OCI-LY7 (cell line): ENCODE measurements around the gene HMCES. TPM values are rescaled to one million over a fixed set of nuclear protein-coding genes. Genes with fewer than 3 reads are reported as not detected.

Experiments used
- BruUV-seq: library from RNA; stranded (reverse); fragments of 400-500 nt; replicated peaks from 2 replicates; lab custom pipeline; 2021; lab: Mats Ljungman, UMichigan
- CTCF ChIA-PET: fragments of 300-600 bp; sonication (Branson Sonifier 250); formaldehyde crosslinking; loops from one replicate; lab custom pipeline; 2022; ENCODE audit warnings: antibody characterized with exemption; ENCODE audit not compliant: unreplicated experiment; lab: Charles Lee
- POLR2A ChIA-PET: fragments of 300-600 bp; sonication (Branson Sonifier 250); formaldehyde crosslinking; loops from one replicate; lab custom pipeline; 2022; ENCODE audit warnings: antibody characterized with exemption; lab: Charles Lee
- DNase-seq: peaks from one replicate; pipeline ENCODE4 v3.0.0-alpha.2; 2015; ENCODE audit warnings: low spot score
- H2AFZ ChIP-seq: fragments of 200-600 bp; sonication (generic), shearing (Covaris generic); 2 replicates; pipeline ENCODE4 v1.6.1; 2014; ENCODE audit warnings: mild to moderate bottlenecking, antibody characterized with exemption, low read length, moderate library complexity
- H3K27ac ChIP-seq: fragments of 200-600 bp; sonication (generic); 2 replicates; pipeline ENCODE4 v1.5.1; 2014; ENCODE audit warnings: mixed run types, low read depth, mild to moderate bottlenecking, moderate library complexity, low read length, inconsistent platforms; ENCODE audit not compliant: poor library complexity, severe bottlenecking
- H3K36me3 ChIP-seq: fragments of 200-600 bp; sonication (generic); 2 replicates; pipeline ENCODE4 v1.6.1; 2014; ENCODE audit warnings: mild to moderate bottlenecking, antibody characterized with exemption, low read length, moderate library complexity, mixed read lengths; ENCODE audit not compliant: insufficient read depth
- H3K4me1 ChIP-seq: fragments of 200-600 bp; sonication (generic); 2 replicates; pipeline ENCODE4 v1.5.1; 2014; ENCODE audit warnings: mild to moderate bottlenecking, low read length; ENCODE audit not compliant: insufficient read depth, poor library complexity, severe bottlenecking
- H3K4me2 ChIP-seq: fragments of 200-600 bp; sonication (generic); 2 replicates; pipeline ENCODE4 v1.6.1; 2014; ENCODE audit warnings: mild to moderate bottlenecking, low read length
- H3K4me3 ChIP-seq: fragments of 200-600 bp; sonication (generic); 2 replicates; pipeline ENCODE4 v1.5.1; 2014; ENCODE audit warnings: mild to moderate bottlenecking, low read depth, low read length; ENCODE audit not compliant: poor library complexity, severe bottlenecking
- H3K79me2 ChIP-seq: fragments of 200-600 bp; sonication (generic); 2 replicates; pipeline ENCODE4 v1.6.1; 2016; ENCODE audit warnings: low read depth, mild to moderate bottlenecking, low read length, moderate library complexity, mixed read lengths; ENCODE audit not compliant: insufficient read depth
- H3K9me2 ChIP-seq: fragments of 200-600 bp; sonication (generic); 2 replicates; pipeline ENCODE4 v1.6.1; 2016; ENCODE audit warnings: mild to moderate bottlenecking, low read length, mixed read lengths; ENCODE audit not compliant: insufficient read depth
- H3K9me3 ChIP-seq: fragments of 200-600 bp; sonication (generic); 2 replicates; pipeline ENCODE4 v1.6.1; 2014; ENCODE audit warnings: mild to moderate bottlenecking, mixed run types, low read length, mixed read lengths
- H4K20me1 ChIP-seq: fragments of 200-600 bp; sonication (generic); 2 replicates; pipeline ENCODE4 v1.6.1; 2014; ENCODE audit warnings: mild to moderate bottlenecking, antibody characterized with exemption, low read length, moderate library complexity, mixed read lengths; ENCODE audit not compliant: insufficient read depth
- CTCF ChIP-seq: fragments of 200-600 bp; sonication (generic); conservative IDR thresholded peaks from 2 replicates; pipeline ENCODE4 v1.5.1; 2014; ENCODE audit warnings: mild to moderate bottlenecking, antibody characterized with exemption, low read length, moderate library complexity, mixed read lengths
- EZH2phosphoT487 ChIP-seq: fragments of 200-600 bp; sonication (generic); IDR thresholded peaks from 2 replicates; pipeline ENCODE4 v1.6.1; 2018; ENCODE audit warnings: low read depth, borderline replicate concordance, mild to moderate bottlenecking, mixed run types, antibody characterized with exemption, low read length, moderate library complexity, mixed read lengths
- intact Hi-C: fragments of 100-400 bp; cut with micrococcal nuclease; formaldehyde crosslinking; loops from one replicate; pipeline ENCODE4 v1.10.0; 2022; ENCODE audit not compliant: unreplicated experiment
- total RNA-seq, 2 experiments: library from RNA; depleted of rRNA in 1 of 2; stranded (reverse); fragments of >200 nt in 1 of 2; shearing (Covaris generic) in 1 of 2; gene quantifications; 2 replicates each; pipeline ENCODE4 v1.2.3, GENCODE V29; 2014 to 2022

HMCES gene
- total RNA-seq, 2 experiments from 2014 or later = 90.6 to 287 TPM

DNA sequence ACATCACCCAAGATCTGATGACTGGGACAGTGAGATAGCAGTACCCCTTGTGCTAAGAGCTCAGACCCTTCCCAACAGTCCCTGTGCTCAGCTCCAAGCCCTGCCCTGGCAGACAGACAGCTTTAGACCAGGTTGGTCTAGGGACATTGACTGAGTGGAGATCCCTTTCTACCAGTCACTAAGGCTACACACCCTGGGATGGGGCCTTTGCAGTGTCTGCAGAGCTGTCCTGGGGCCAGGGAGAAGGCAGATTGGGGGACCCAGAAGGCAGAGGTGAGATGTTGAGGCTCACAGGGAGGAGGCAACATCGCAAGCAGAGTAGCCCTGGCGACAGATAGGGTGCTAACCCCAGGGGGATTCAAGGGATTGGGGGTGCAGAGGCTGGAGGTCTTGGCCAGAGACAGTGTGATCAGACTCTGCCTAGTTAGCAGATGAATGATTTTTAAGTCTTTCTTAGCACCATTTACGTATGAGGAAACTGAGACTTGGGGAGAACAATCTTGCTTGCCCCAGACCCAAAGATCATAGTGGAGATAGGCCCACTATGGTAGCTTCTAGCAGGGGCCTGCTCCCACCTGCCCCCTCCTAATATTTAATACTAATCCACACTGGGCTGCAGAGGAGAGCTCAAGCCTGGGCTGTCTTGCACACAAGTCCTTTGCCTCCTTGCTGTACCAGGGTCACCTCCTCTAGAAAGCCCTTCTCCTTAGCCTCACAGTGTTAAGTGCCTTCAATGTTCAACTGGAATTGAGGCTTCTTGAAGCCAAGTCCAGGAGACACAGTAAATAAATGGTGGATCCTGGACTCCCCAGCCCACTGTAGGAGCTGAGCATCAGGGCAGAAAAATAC is 32.6 kb downstream of the HMCES start:
- Histone ChIP-seq H2AFZ (no peak overlapping the region), H3K9me2 (no peaks in the 10 kb centered on the region), H3K4me2 (no peak overlapping the region), H3K4me3 (no peak overlapping the region), H3K27ac (peak overlapping the region; percentile 8), H3K36me3 (peaks cover 25% of the 10 kb centered on the region), H3K79me2 (peaks cover 11% of the 10 kb centered on the region; the same call in 1 of the 2 replicates), H3K9me3 (no peaks in the 10 kb centered on the region), H3K4me1 (peaks cover 24% of the 10 kb centered on the region), H4K20me1 (no peaks in the 10 kb centered on the region)
- TF ChIP-seq CTCF (no peak), EZH2phosphoT487 (no peak)
- ChIA-PET CTCF (no interaction called here), POLR2A (interaction anchor here (1.2 to 2.0 kb wide), 3 partner anchors 9 to 28 kb away, joined by 3 to 11 read pairs (median 6); no protein-coding TSS in a partner anchor)
- intact Hi-C loops = loop anchor here (10.0 kb wide), 1 partner anchor 336 kb away; no protein-coding TSS in a partner anchor
- no TSS peak for BruUV-seq
- DNase-seq = no peak

DNA sequence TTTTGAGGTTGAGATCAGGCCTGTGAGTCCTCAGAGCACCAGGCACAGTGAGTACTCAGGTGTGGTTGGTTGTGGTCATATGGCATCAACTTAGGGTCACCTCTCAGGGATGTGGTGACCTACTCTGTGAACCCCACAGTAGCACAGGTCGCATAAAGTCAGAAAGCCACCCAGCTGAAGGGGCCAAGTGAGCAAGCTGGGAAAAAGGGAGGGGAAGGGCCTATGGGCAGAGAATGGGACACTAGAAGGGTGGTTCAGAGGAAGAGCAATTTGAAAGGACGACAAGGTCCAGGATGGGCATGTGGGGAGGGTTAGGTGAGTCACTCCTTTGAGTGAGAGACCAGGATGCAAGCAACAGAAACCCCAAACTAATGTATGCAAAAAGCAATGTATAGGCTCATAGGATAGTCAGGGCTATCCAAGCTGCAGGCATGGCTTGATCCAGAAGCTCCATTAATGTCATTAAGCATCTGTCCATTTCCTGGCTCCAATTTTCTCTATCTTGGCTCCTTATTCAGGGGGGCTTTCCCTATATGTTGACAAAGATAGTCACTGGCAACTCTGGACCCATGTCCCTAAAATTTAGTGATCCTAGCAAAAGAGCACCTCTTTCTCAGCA is 33.5 kb downstream of the HMCES start:
- Histone ChIP-seq H3K4me3 (no peak overlapping the region), H3K4me1 (peaks cover 29% of the 10 kb centered on the region), H3K27ac (peak overlapping the region; percentile 8), H3K9me2 (no peaks in the 10 kb centered on the region), H2AFZ (no peak overlapping the region), H3K4me2 (no peak overlapping the region), H4K20me1 (no peaks in the 10 kb centered on the region), H3K36me3 (peaks cover 17% of the 10 kb centered on the region), H3K79me2 (peaks cover 11% of the 10 kb centered on the region; the same call in 1 of the 2 replicates), H3K9me3 (no peaks in the 10 kb centered on the region)
- no peak for DNase-seq
- intact Hi-C loops = loop anchor here (10.0 kb wide), 1 partner anchor 337 kb away; no protein-coding TSS in a partner anchor
- CTCF ChIA-PET = no interaction called here
- TF ChIP-seq EZH2phosphoT487 = no peak
- TF ChIP-seq CTCF = no peak
- POLR2A ChIA-PET = interaction anchor here (1.2 to 2.0 kb wide), 3 partner anchors 9 to 29 kb away, joined by 3 to 11 read pairs (median 6); no protein-coding TSS in a partner anchor
- no TSS peak for BruUV-seq
